Measurements from ENCODE around the gene MFNG.

MFNG gene

GRCh38 chr22:37492428-37493344, 6.5 kb upstream of the MFNG start:
- DNase-seq, result no peak

GRCh38 chr22:37491559-37492427, 5.6 kb upstream of the MFNG start:
- DNase-seq, result no peak

- no peak for DNase-seq
Measured at GRCh38 chr22:37491106-37491505, 4.9 kb upstream of the MFNG start.

GRCh38 chr22:37489983-37490382, 3.8 kb upstream of the MFNG start:
- DNase-seq, result no peak

- no peak for DNase-seq
Measured at GRCh38 chr22:37488337-37489135, 2.4 kb upstream of the MFNG start.

- no peak for DNase-seq
Measured at GRCh38 chr22:37487571-37487970, 1.4 kb upstream of the MFNG start.

- no peak for DNase-seq
Measured at GRCh38 chr22:37487129-37487528, 945 bp upstream of the MFNG start.

GRCh38 chr22:37485395-37486223, 575 bp downstream of the MFNG start:
- DNase-seq, result no peak

GRCh38 chr22:37484480-37485394, 1.4 kb downstream of the MFNG start:
- DNase-seq, result no peak

- no peak for DNase-seq
Measured at GRCh38 chr22:37483050-37483449, 3.1 kb downstream of the MFNG start.

GRCh38 chr22:37482244-37482643, 3.9 kb downstream of the MFNG start:
- no peak for DNase-seq

- no peak for DNase-seq
Measured at GRCh38 chr22:37481347-37481907, 4.8 kb downstream of the MFNG start.

- DNase-seq, result no peak
Measured at GRCh38 chr22:37480387-37481346, 5.5 kb downstream of the MFNG start.

GRCh38 chr22:37479196-37479595, 7.0 kb downstream of the MFNG start:
- no peak for DNase-seq

- DNase-seq, result no peak
Measured at GRCh38 chr22:37476389-37477329, 9.5 kb downstream of the MFNG start.

GRCh38 chr22:37474447-37475090, 11.6 kb downstream of the MFNG start:
- DNase-seq, result no peak

GRCh38 chr22:37473437-37473946, 12.7 kb downstream of the MFNG start:
- DNase-seq, result no peak

Data from NCI-H510A (cell line).